ENCODE measurements around the gene IL17B. TPM values are rescaled to one million over a fixed set of nuclear protein-coding genes. Genes with fewer than 3 reads are reported as not detected.
"Not testable (repeated sequence)": the region's sequence is repeated elsewhere in the genome, so short reads cannot be mapped to it uniquely, and the experiment has no call there.

Gene IL17B
- total RNA-seq, 1 donor from 2014 or later: not detected

DNA sequence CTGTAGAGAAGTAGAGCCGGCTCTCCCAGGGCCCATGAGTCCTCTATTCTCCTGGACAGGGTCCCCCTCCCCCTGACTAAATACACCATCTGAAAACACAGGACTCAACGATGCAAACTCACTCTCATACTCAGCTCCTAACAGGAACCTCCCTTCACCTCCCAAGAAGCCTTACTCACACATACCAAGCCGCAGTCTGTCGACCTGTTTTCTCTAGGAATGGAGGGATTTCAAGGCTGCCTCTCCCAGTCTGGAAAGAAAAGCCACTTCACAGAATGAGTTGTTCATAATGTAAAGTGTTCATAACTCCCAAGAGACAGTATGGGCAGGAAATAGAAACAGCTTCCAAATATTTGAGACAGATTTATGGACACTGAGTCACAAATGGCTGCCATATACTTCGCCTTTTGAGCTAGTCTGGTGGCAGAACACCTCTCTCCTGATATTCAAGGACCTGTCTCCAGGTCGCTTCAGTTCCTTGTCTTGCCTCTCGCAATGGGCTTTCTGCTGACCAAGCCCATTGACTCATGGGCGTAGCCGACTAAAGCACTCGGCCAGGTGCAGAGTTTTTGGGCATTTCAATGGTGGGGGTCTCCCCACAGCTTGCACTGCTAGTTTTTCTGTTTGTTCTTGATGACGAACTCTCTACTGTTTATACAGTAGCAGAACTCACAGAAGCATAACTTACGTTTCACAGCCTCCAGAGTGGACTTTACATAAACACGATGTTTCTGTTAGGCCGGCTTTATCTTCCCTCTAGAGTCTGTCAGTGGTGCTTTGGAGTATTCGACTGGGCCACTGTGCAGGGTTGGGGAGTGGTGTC, 25.0 kb upstream of the IL17B start:
- intact Hi-C loops (cut with micrococcal nuclease): no loop called here

- intact Hi-C loops (cut with micrococcal nuclease): no loop called here
Observed at GRCh38 chr5:149402291-149402690, 23.2 kb upstream of the IL17B start.

DNA sequence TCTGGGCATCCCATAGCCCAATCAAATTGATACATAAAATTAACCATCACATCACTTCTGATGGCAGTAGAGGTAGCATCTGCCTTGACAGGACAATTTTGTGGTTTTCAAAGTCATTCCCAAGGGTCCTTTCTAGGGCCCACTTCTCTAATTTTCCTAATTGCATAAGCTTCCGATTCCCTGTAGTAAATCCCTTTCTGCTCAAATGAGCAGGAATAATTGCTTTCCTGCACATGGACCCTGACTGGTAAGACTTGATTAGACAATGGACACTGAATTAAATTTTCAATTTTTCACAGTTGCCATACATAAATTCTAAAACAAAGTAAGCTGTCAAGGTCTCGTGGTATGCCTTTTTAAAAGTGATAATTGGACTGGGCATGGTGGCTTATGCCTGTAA, 22.0 kb upstream of the IL17B start:
- intact Hi-C loops (cut with micrococcal nuclease): no loop called here

DNA sequence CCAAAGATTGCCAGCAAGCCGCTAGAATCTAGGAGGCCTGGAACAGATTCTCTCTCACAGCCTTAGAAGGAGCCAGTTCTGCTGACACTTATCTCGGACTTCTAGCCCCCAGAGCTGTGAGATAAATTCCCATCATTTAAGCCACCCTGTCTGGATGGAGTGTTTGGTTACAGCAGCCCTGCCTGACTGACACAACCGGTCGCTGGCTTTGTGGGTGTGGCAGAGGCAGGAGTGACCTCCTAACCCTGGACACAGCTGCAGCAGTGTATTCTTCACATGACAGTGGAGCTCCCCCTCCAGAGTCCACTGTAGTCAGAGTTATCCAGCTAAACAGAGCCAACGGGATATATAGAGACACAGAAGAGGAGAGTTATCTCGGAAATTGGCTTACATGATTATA, 21.2 kb upstream of the IL17B start:
- intact Hi-C loops (cut with micrococcal nuclease): no loop called here

DNA sequence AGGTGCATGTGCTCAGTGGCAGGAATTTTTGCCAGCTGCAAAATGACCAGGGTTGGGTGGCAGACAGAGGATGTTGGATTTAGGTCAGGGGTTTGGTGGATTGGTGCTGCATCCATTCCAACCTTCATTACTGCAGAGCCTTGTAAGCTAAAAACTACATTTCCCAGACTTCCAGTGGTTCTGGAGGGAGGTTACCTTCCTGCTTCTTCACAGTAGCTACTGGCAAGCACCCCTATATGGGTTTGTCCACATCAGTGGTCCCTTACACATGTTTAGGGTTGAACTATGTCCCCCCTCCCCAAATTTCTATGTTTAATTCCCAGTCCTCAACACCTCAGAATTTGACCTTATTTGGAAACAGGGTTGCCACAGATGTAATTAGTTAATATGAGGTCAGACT, 20.7 kb upstream of the IL17B start:
- intact Hi-C loops (cut with micrococcal nuclease): no loop called here

DNA sequence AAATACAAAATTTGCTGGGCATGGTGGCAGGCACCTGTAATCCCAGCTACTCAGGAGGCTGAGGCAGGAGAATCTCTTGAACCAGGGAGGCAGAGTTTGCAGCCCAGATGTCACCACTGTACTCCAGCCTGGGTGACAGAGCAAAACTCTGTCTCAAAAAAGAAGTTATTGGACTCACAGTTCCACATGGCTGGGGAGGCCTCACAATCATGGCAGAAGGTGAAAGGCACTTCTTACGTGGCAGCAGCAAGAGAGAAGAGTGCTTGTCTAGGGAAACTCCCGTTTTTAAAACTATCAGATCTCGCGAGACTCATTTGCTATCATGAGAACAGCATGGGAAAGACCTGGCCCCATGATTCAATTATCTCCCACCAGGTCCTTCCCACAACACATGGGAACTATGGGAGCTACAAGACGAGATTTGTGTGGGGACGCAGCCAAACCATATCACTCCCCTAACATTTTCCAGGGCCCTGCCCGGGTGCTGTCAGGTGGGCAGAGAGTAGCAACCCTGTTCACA, 19.7 kb upstream of the IL17B start:
- intact Hi-C loops (cut with micrococcal nuclease): not testable (repeated sequence)

DNA sequence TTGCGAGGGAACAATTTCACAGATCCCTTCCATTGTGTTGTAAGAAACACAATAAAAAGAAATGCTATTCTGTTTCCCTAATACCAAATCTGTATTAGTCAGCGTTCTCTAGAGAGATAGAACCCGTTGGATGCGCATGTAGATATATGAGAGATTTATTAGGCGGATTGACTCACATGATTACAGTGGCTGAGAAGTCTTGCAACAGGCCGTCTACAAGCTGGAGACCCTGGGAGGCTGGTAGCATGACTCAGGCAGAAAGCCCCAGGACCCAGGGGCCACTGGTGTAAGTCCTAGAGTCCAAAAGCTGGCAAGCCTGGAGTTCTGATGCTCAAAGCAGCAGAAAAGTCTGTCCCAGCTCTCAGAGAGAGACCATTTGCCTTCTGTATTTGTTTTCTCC, 18.4 kb upstream of the IL17B start:
- intact Hi-C loops (cut with micrococcal nuclease): no loop called here

DNA sequence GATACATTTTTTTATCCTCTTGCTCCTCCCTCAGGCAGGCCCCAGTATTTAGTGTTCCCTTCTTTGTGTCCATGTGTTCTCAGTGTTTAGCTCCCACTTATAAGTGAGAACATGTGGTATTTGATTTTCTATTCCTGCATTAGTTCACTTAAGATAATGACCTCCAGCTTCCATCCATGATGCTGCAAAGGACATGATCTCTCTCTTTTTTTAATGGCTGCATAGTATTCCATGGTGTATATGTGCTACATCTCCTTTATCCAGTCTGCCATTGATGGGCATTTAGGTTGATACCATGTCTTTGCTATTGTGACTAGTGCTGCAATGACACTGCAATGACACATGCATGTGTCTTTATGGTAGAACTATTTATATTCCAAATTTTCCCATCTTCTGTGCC, 15.9 kb upstream of the IL17B start:
- intact Hi-C loops (cut with micrococcal nuclease): not testable (repeated sequence)

DNA sequence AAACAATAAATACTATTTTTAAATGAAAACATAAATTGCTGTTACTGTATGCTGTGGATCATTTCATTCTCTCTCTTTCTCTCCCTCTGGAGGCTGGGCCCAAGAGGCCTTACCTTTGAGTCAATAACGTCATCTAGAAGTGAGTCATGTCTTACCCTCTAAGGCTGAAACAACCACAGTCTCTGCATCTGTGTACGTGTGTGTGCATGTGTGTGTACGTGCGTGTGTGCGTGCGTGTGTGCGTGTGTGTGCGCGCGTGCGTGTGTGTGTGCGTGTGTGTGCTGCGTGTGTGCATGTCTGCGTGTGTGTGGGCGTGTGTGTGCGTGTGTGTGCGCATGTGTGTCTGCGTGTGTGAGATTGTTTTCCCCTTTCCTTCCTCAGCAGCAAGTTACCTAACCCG, 13.6 kb upstream of the IL17B start:
- intact Hi-C loops (cut with micrococcal nuclease): no loop called here

- intact Hi-C loops (cut with micrococcal nuclease): no loop called here
Observed at GRCh38 chr5:149391524-149391923, 12.4 kb upstream of the IL17B start.

GRCh38 chr5:149391076-149391475, 12.0 kb upstream of the IL17B start:
- intact Hi-C loops (cut with micrococcal nuclease): not testable (repeated sequence)

DNA sequence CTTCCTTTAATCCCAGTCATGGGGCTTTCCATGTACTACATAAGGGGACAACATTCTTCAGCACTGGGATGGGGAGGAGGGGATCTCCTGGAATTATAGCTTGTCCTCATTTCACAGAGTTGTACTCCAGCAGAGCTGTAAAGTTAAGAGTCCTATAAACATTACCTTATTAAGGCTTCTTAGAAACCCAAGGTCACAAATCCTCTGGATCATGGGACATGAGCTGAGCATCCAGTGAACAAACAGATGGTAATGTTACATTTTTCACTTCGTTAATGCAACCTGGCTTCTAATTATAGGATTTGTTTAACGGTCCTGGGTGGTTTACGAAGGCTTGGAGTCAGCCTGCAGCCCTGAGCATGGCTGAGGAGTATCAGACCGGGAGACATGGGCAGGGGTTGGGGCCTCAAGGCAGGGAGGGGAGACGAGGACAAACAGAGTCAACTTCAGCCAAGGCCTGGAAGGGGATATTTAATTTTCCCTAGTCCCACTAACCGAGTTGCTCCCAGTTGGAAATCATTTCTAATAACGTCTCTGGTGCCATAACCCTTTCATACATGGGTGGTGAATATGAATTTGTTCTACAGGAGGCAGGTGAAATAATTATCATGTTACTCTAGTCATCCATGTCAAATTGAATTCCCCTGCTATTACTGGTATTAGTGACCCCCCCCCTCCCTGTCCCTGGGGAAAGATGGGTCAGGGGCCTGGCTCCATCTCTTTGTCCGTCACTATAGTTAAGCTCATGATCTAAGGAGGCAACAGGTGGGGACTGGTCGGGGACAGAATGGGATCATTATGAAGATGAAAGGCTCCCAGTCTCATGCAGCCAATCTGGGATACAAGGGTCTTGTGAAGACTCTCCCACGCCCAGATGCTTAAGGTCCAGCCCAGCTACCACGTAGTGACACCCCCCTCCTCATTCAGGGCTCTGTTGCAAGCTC, 10.7 kb upstream of the IL17B start:
- intact Hi-C loops (cut with micrococcal nuclease): no loop called here

DNA sequence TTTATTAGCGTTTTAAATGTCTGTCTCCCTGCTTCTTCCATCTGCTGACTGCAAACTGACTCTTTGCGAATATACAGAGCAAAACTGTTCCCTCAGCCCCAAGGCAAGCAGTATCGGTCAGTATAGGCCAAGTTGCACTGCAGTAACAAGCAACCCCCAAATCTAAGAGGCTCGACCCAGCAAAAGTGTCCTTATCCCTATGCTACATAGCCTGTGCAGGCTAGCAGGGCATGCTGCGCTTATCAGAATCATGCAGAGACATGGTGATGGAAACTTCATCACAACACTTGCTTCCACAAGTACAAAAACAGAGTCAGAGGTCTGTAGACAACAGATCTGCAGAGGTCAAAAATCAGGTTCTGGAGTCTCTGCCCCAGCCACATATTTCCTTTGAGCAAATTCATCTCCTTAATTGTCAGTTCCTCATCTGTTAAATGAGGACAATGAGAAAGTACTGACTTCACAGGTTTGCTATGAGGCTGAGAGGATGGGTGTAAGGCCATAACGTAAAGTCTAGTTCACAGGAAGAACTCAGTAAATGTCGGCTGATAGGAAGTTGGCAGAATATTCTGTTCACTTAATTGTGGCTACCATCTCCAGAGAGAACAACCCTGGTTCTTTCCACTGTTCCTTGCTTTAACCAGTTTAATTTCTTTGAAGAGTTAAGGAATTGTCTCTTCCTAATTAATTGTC, 9.6 kb upstream of the IL17B start:
- intact Hi-C loops (cut with micrococcal nuclease): no loop called here

DNA sequence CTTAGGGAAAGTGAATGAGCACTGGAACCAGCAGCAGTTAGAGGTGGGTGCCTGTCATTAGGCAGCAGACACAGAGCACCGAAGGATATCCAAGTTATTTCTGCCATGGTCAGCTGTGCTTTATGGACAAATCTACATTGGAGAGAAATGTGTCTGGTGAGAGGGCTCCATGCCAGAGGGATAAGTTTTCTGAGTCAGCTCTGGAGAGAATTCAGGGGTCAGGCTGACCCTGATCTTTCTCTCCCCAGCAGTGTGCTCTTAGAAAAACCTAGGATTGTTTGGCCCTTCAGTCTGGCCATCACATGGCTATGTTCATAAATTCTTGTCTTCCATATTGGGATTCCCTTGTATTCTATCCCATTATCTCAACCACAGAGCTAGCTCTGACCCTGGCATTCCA, 8.9 kb upstream of the IL17B start:
- intact Hi-C loops (cut with micrococcal nuclease): no loop called here

DNA sequence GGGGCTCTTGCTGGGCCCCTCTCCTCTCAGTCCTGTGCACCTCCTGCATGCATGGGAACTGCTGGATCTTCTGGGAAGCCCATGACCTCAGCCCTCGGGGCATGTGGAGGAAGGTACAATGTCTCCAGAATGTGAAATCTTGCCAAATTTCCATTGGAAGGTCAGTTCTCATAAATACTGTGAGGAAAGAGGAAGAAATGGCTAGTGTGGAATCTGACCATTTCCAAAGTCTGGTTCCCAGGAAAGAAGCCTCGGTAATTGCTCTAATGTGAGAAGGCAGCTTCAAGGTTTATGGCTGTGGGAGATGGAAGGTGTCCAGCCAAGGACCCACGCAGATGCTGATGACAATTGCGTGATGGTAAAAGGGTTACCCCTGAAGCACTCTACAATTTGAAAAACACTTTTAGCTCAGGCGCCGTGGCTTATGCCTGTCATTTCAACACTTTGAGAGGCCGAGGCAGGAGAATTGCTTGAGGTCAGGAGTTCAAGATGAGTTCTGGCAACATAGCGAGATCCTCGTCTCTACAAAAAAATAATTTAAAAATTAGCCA, 8.1 kb upstream of the IL17B start:
- intact Hi-C loops (cut with micrococcal nuclease): no loop called here

- intact Hi-C loops (cut with micrococcal nuclease): no loop called here
Observed at GRCh38 chr5:149386166-149386565, 7.1 kb upstream of the IL17B start.

- intact Hi-C loops (cut with micrococcal nuclease): no loop called here
Observed at GRCh38 chr5:149383399-149383798, 4.3 kb upstream of the IL17B start.

DNA sequence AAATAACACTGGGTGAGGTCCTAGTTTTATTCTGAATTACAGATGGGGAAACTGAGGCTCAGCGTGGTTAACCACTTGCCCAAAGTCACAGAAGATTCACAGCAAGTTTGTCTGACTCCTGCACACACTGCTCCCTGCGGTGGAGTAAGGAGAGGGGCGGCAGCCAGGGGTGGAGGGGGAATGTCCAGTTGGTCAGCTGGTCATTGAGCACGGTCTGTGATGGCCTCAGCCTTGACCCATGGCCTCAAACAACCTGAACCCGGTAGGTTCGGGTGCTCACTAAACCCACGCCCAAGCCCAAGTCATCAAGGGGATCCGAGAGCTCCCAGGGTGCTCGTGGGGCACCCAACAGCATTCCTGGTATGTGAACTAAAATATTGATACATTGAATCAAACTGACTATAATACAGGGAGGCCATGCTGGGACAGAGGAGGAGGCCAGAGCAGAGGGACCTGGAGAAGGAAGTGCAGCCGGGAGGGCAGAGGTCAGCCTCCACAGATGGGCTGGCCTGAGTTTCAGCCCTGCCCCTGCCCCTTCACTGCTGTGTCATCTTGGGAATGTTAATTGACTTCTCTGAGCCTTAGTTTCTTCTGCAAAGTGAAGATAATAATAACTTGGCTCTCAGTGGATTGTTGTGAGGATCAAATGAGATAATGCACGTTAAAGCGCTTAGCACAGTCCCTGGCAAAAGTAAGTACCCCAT, 3.6 kb upstream of the IL17B start:
- intact Hi-C loops (cut with micrococcal nuclease): loop anchor here (1.0 kb wide), 2 partner anchors 52 to 182 kb away; no protein-coding TSS in a partner anchor

- intact Hi-C loops (cut with micrococcal nuclease): loop anchor here (1.0 kb wide), 2 partner anchors 52 to 182 kb away; no protein-coding TSS in a partner anchor
Observed at GRCh38 chr5:149381986-149382338, 2.9 kb upstream of the IL17B start.

GRCh38 chr5:149381261-149381985, 2.3 kb upstream of the IL17B start:
- intact Hi-C loops (cut with micrococcal nuclease): no loop called here

Measured in T-helper 1 cell treated with Interleukin-12 subunit alpha and Interleukin-12 subunit beta and Interleukin-4 antibody, amounts not matched to agents 30 ng/mL and 1 ng/mL, for 36 hours (primary cell).